Measurements from ENCODE around the gene SLC39A11.

Gene SLC39A11

DNA sequence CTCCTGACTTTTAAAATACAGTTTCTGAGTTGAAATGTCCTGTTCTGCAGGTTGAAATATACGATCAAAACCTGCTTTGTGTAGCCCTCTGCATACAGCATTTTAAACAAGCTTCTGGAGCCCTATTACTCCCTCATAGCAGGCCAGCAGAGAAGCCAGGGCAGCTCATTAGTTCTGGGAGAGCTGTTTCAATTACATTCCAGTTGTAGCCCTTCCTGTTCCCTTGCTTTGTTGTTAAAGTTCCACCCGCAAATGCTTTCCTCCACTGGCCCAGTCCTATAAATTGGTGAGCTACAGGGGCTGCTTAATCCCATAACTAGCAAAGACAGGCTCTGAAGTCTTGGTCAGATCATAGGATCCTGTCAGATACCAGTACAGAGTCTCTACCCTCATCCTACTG is 162.5 kb downstream of the SLC39A11 start:
- Histone ChIP-seq H3K4me3 (ENCODE audit: low read length in 2 of 2) (no peak overlapping the region), H3K4me1 (ENCODE audit: control insufficient read depth in 2 of 2, insufficient read depth in 2 of 2, low read length in 2 of 2) (peaks cover 0 to 7% of the 10 kb centered on the region in 2 donors), H3K36me3 (ENCODE audit: control insufficient read depth in 2 of 2, insufficient read depth in 2 of 2, low read length in 2 of 2) (no peaks in the 10 kb centered on the region), H3K27me3 (ENCODE audit: control insufficient read depth in 2 of 2, insufficient read depth in 2 of 2, low read length in 2 of 2) (no peaks in the 10 kb centered on the region), H3K9me3 (ENCODE audit: control insufficient read depth in 2 of 2, low read length in 2 of 2) (no peaks in the 10 kb centered on the region), H3K27ac (ENCODE audit: low read depth in 2 of 2, low read length in 2 of 2) (no peak overlapping the region), H3K9ac (ENCODE audit: low read depth in 1 of 2, low read length in 2 of 2) (no peak overlapping the region)

DNA sequence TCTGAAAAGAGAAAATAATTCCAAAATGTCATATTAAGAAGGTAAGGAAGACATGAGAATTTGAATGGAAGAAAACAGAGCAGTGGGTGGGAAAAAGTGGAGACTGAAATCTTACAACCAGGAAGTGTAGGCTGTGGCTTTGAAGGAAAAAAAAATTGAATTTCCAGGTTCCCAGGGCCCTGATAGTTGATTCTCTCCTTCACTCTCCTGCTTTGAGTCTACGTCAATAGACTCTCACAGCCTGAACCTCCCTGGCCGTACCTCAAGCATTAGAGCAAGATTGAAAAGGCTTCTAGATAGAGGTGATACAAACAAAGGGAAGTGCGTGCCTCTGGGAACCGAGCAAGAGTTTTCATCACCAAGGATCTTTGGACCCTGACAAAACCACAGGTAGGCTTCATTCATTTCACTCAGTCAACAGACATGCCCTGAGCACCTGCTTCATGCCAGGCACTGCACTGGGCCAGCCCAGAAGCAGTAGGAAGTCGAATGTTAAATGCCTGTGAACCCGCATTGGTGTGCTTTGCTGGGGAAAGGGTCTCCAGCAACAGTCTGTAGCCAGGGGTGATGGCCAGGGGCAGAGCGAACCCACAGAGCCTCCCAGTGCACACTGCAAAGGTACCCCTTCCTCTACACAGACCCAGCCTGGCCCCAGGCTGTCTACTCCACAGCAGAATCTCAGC is 163.9 kb downstream of the SLC39A11 start:
- Histone ChIP-seq H3K9me3 (ENCODE audit: control insufficient read depth in 2 of 2, low read length in 2 of 2) (no peaks in the 10 kb centered on the region), H3K9ac (ENCODE audit: low read depth in 1 of 2, low read length in 2 of 2) (no peak overlapping the region), H3K36me3 (ENCODE audit: control insufficient read depth in 2 of 2, insufficient read depth in 2 of 2, low read length in 2 of 2) (no peaks in the 10 kb centered on the region), H3K4me3 (ENCODE audit: low read length in 2 of 2) (no peak overlapping the region), H3K4me1 (ENCODE audit: control insufficient read depth in 2 of 2, insufficient read depth in 2 of 2, low read length in 2 of 2) (peaks cover 0 to 7% of the 10 kb centered on the region in 2 donors), H3K27ac (ENCODE audit: low read depth in 2 of 2, low read length in 2 of 2) (no peak overlapping the region), H3K27me3 (ENCODE audit: control insufficient read depth in 2 of 2, insufficient read depth in 2 of 2, low read length in 2 of 2) (no peaks in the 10 kb centered on the region)

GRCh38 chr17:72927760-72928159 is 164.7 kb downstream of the SLC39A11 start:
- Histone ChIP-seq H3K36me3 (ENCODE audit: control insufficient read depth in 2 of 2, insufficient read depth in 2 of 2, low read length in 2 of 2) (no peaks in the 10 kb centered on the region), H3K9ac (ENCODE audit: low read depth in 1 of 2, low read length in 2 of 2) (no peak overlapping the region), H3K4me3 (ENCODE audit: low read length in 2 of 2) (no peak overlapping the region), H3K27ac (ENCODE audit: low read depth in 2 of 2, low read length in 2 of 2) (no peak overlapping the region), H3K4me1 (ENCODE audit: control insufficient read depth in 2 of 2, insufficient read depth in 2 of 2, low read length in 2 of 2) (peaks cover 0 to 7% of the 10 kb centered on the region in 2 donors), H3K27me3 (ENCODE audit: control insufficient read depth in 2 of 2, insufficient read depth in 2 of 2, low read length in 2 of 2) (no peaks in the 10 kb centered on the region), H3K9me3 (ENCODE audit: control insufficient read depth in 2 of 2, low read length in 2 of 2) (no peaks in the 10 kb centered on the region)

DNA sequence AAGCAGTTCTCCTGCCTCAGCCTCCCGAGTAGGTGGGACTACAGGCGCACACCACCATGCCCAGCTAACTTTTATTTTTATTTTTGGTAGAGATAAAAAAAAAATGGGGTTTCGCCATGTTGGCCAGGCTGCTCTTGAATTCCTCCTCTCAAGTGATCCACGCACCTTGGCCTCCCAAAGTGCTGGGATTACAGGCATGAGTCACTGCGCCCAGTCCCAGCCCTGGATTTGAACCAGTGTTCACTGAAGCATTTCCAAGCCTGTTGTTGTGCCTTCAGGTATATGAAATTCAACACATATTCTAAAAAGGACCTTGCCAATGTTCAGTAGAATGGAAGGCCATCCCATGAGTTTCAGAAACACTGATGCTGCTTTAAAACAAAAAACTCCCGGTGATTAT is 165.3 kb downstream of the SLC39A11 start:
- Histone ChIP-seq H3K9me3 (ENCODE audit: control insufficient read depth in 2 of 2, low read length in 2 of 2) (no peaks in the 10 kb centered on the region), H3K27me3 (ENCODE audit: control insufficient read depth in 2 of 2, insufficient read depth in 2 of 2, low read length in 2 of 2) (no peaks in the 10 kb centered on the region), H3K27ac (ENCODE audit: low read depth in 2 of 2, low read length in 2 of 2) (no peak overlapping the region), H3K36me3 (ENCODE audit: control insufficient read depth in 2 of 2, insufficient read depth in 2 of 2, low read length in 2 of 2) (no peaks in the 10 kb centered on the region), H3K4me3 (ENCODE audit: low read length in 2 of 2) (no peak overlapping the region), H3K9ac (ENCODE audit: low read depth in 1 of 2, low read length in 2 of 2) (no peak overlapping the region), H3K4me1 (ENCODE audit: control insufficient read depth in 2 of 2, insufficient read depth in 2 of 2, low read length in 2 of 2) (peaks cover 0 to 7% of the 10 kb centered on the region in 2 donors)

DNA sequence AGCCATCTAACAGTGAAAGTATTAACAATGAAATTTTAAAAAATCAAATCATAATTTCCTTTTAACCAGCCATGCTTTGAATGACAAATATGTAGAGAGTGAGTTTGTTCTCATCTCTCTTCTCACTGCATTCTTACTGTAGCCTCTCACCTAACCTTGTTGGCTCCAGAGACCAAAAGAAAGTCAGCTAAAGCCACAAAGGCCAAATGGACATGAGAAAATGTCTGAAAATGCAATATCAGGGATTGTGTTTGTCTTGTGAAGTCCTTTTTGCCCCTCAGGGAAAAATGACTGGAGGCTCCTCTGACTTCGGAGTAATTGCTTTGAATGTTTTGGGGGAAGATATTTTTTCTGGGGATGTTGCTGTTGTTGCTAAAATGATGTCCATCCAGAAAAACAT is 166.3 kb downstream of the SLC39A11 start:
- H3K9ac ChIP-seq (ENCODE audit: low read depth in 1 of 2, low read length in 2 of 2): no peak overlapping the region
- no peak overlapping the region for H3K4me3 ChIP-seq (ENCODE audit: low read length in 2 of 2)
- no peak overlapping the region for H3K27ac ChIP-seq (ENCODE audit: low read depth in 2 of 2, low read length in 2 of 2)
- peaks cover 0 to 7% of the 10 kb centered on the region in 2 donors for H3K4me1 ChIP-seq (ENCODE audit: control insufficient read depth in 2 of 2, insufficient read depth in 2 of 2, low read length in 2 of 2)
- no peaks in the 10 kb centered on the region for H3K9me3 ChIP-seq (ENCODE audit: control insufficient read depth in 2 of 2, low read length in 2 of 2)
- no peaks in the 10 kb centered on the region for H3K36me3 ChIP-seq (ENCODE audit: control insufficient read depth in 2 of 2, insufficient read depth in 2 of 2, low read length in 2 of 2)
- H3K27me3 ChIP-seq (ENCODE audit: control insufficient read depth in 2 of 2, insufficient read depth in 2 of 2, low read length in 2 of 2): no peaks in the 10 kb centered on the region

DNA sequence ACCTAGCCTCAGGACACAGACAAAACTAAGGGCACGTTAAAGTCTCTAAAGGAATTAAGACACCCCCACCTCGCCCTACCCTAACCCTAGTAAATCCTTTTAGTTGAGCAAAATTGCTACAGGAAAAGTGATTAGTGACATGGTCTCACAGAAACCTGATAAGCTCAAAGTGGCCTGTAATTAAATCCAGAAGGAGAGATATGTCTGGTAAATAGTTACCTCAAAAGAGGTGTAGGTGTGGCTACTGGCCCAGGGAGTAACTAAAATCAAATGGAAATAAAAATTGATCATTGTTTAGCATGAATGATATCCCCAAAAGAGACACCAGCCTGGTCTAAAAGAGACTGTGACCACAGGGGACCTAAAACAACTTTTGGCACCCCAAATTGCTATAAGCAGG is 168.3 kb downstream of the SLC39A11 start:
- Histone ChIP-seq H3K9me3 (ENCODE audit: control insufficient read depth in 2 of 2, low read length in 2 of 2) (no peaks in the 10 kb centered on the region), H3K36me3 (ENCODE audit: control insufficient read depth in 2 of 2, insufficient read depth in 2 of 2, low read length in 2 of 2) (no peaks in the 10 kb centered on the region), H3K27me3 (ENCODE audit: control insufficient read depth in 2 of 2, insufficient read depth in 2 of 2, low read length in 2 of 2) (no peaks in the 10 kb centered on the region), H3K4me3 (ENCODE audit: low read length in 2 of 2) (no peak overlapping the region), H3K4me1 (ENCODE audit: control insufficient read depth in 2 of 2, insufficient read depth in 2 of 2, low read length in 2 of 2) (peaks cover 0 to 7% of the 10 kb centered on the region in 2 donors), H3K9ac (ENCODE audit: low read depth in 1 of 2, low read length in 2 of 2) (no peak overlapping the region), H3K27ac (ENCODE audit: low read depth in 2 of 2, low read length in 2 of 2) (no peak overlapping the region)

GRCh38 chr17:72922219-72922618 is 170.3 kb downstream of the SLC39A11 start:
- Histone ChIP-seq H3K36me3 (ENCODE audit: control insufficient read depth in 2 of 2, insufficient read depth in 2 of 2, low read length in 2 of 2) (no peaks in the 10 kb centered on the region), H3K27ac (ENCODE audit: low read depth in 2 of 2, low read length in 2 of 2) (no peak overlapping the region), H3K9ac (ENCODE audit: low read depth in 1 of 2, low read length in 2 of 2) (no peak overlapping the region), H3K4me1 (ENCODE audit: control insufficient read depth in 2 of 2, insufficient read depth in 2 of 2, low read length in 2 of 2) (no peaks in the 10 kb centered on the region), H3K4me3 (ENCODE audit: low read length in 2 of 2) (no peak overlapping the region), H3K27me3 (ENCODE audit: control insufficient read depth in 2 of 2, insufficient read depth in 2 of 2, low read length in 2 of 2) (no peaks in the 10 kb centered on the region), H3K9me3 (ENCODE audit: control insufficient read depth in 2 of 2, low read length in 2 of 2) (no peaks in the 10 kb centered on the region)

GRCh38 chr17:72921347-72922054 is 171.0 kb downstream of the SLC39A11 start:
- Histone ChIP-seq H3K9ac (ENCODE audit: low read depth in 1 of 2, low read length in 2 of 2) (no peak overlapping the region), H3K4me3 (ENCODE audit: low read length in 2 of 2) (no peak overlapping the region), H3K9me3 (ENCODE audit: control insufficient read depth in 2 of 2, low read length in 2 of 2) (no peaks in the 10 kb centered on the region), H3K27ac (ENCODE audit: low read depth in 2 of 2, low read length in 2 of 2) (no peak overlapping the region), H3K4me1 (ENCODE audit: control insufficient read depth in 2 of 2, insufficient read depth in 2 of 2, low read length in 2 of 2) (no peaks in the 10 kb centered on the region), H3K27me3 (ENCODE audit: control insufficient read depth in 2 of 2, insufficient read depth in 2 of 2, low read length in 2 of 2) (no peaks in the 10 kb centered on the region), H3K36me3 (ENCODE audit: control insufficient read depth in 2 of 2, insufficient read depth in 2 of 2, low read length in 2 of 2) (peaks cover 0 to 2% of the 10 kb centered on the region in 2 donors)

GRCh38 chr17:72920513-72920912 is 172.0 kb downstream of the SLC39A11 start:
- H3K4me1 ChIP-seq (ENCODE audit: control insufficient read depth in 2 of 2, insufficient read depth in 2 of 2, low read length in 2 of 2): no peaks in the 10 kb centered on the region
- no peaks in the 10 kb centered on the region for H3K27me3 ChIP-seq (ENCODE audit: control insufficient read depth in 2 of 2, insufficient read depth in 2 of 2, low read length in 2 of 2)
- H3K9me3 ChIP-seq (ENCODE audit: control insufficient read depth in 2 of 2, low read length in 2 of 2): no peaks in the 10 kb centered on the region
- no peak overlapping the region for H3K27ac ChIP-seq (ENCODE audit: low read depth in 2 of 2, low read length in 2 of 2)
- H3K4me3 ChIP-seq (ENCODE audit: low read length in 2 of 2): no peak overlapping the region
- no peak overlapping the region for H3K9ac ChIP-seq (ENCODE audit: low read depth in 1 of 2, low read length in 2 of 2)
- H3K36me3 ChIP-seq (ENCODE audit: control insufficient read depth in 2 of 2, insufficient read depth in 2 of 2, low read length in 2 of 2): peaks cover 0 to 2% of the 10 kb centered on the region in 2 donors

GRCh38 chr17:72916991-72917390 is 175.5 kb downstream of the SLC39A11 start:
- Histone ChIP-seq H3K9ac (ENCODE audit: low read depth in 1 of 2, low read length in 2 of 2) (no peak overlapping the region), H3K27ac (ENCODE audit: low read depth in 2 of 2, low read length in 2 of 2) (no peak overlapping the region), H3K27me3 (ENCODE audit: control insufficient read depth in 2 of 2, insufficient read depth in 2 of 2, low read length in 2 of 2) (no peaks in the 10 kb centered on the region), H3K9me3 (ENCODE audit: control insufficient read depth in 2 of 2, low read length in 2 of 2) (no peaks in the 10 kb centered on the region), H3K4me3 (ENCODE audit: low read length in 2 of 2) (no peak overlapping the region), H3K4me1 (ENCODE audit: control insufficient read depth in 2 of 2, insufficient read depth in 2 of 2, low read length in 2 of 2) (no peaks in the 10 kb centered on the region), H3K36me3 (ENCODE audit: control insufficient read depth in 2 of 2, insufficient read depth in 2 of 2, low read length in 2 of 2) (peaks cover 0 to 2% of the 10 kb centered on the region in 2 donors)

Data from mucosa of rectum (tissue), 2 donors.